NCI-H1092 treated with DMSO at 0.1 percent for 48 hours (cell line): Measurements from ENCODE around the gene CRY1.
"Not testable (repeated sequence)": the region's sequence is repeated elsewhere in the genome, so short reads cannot be mapped to it uniquely, and the experiment has no call there.

ENCODE experiments used
- DNase-seq: peaks from one replicate; lab custom pipeline; 2025; lab: John Stamatoyannopoulos, UW

CRY1 gene

GRCh38 chr12:107064687-107065086 is 28.7 kb downstream of the CRY1 start:
- no peak for DNase-seq

- DNase-seq, result no peak
Observed at GRCh38 chr12:107064243-107064642, 29.1 kb downstream of the CRY1 start.

- no peak for DNase-seq
Observed at GRCh38 chr12:107058190-107058589, 35.2 kb downstream of the CRY1 start.

- DNase-seq, result no peak
Observed at GRCh38 chr12:107057071-107057834, 36.1 kb downstream of the CRY1 start.

GRCh38 chr12:107053709-107054108 is 39.6 kb downstream of the CRY1 start:
- no peak for DNase-seq

GRCh38 chr12:107045186-107045585 is 48.2 kb downstream of the CRY1 start:
- no peak for DNase-seq

- no peak for DNase-seq
Observed at GRCh38 chr12:107042801-107043200, 50.5 kb downstream of the CRY1 start.

- no peak for DNase-seq
Observed at GRCh38 chr12:107035733-107036132, 57.6 kb downstream of the CRY1 start.

GRCh38 chr12:107033758-107034739 is 59.3 kb downstream of the CRY1 start:
- no peak for DNase-seq

GRCh38 chr12:107032266-107032665 is 61.1 kb downstream of the CRY1 start:
- no peak for DNase-seq

GRCh38 chr12:107031061-107031460 is 62.3 kb downstream of the CRY1 start:
- DNase-seq, result no peak

GRCh38 chr12:107029081-107029480 is 64.3 kb downstream of the CRY1 start:
- DNase-seq, result no peak

- peak; percentile 72 for DNase-seq
Observed at GRCh38 chr12:107027636-107028053, 65.7 kb downstream of the CRY1 start.

GRCh38 chr12:107026806-107027635 is 66.3 kb downstream of the CRY1 start:
- peak; percentile 43 for DNase-seq

GRCh38 chr12:107026356-107026755 is 67.0 kb downstream of the CRY1 start:
- DNase-seq, result not testable (repeated sequence)

GRCh38 chr12:107025671-107026070 is 67.7 kb downstream of the CRY1 start:
- DNase-seq, result no peak

GRCh38 chr12:107019546-107019945 is 73.8 kb downstream of the CRY1 start:
- DNase-seq, result no peak

- no peak for DNase-seq
Observed at GRCh38 chr12:107017042-107017441, 76.3 kb downstream of the CRY1 start.

- DNase-seq, result no peak
Observed at GRCh38 chr12:107014055-107014454, 79.3 kb downstream of the CRY1 start.

- DNase-seq, result no peak
Observed at GRCh38 chr12:107012736-107013425, 80.5 kb downstream of the CRY1 start.

- no peak for DNase-seq
Observed at GRCh38 chr12:107011519-107011918, 81.8 kb downstream of the CRY1 start.
